COLO668 (cell line): ENCODE results near the gene NOX3.

Source experiments
- DNase-seq: peaks from one replicate; lab custom pipeline; 2025; ENCODE audit not compliant: unreplicated experiment; lab: John Stamatoyannopoulos, UW

The NOX3 gene

DNA sequence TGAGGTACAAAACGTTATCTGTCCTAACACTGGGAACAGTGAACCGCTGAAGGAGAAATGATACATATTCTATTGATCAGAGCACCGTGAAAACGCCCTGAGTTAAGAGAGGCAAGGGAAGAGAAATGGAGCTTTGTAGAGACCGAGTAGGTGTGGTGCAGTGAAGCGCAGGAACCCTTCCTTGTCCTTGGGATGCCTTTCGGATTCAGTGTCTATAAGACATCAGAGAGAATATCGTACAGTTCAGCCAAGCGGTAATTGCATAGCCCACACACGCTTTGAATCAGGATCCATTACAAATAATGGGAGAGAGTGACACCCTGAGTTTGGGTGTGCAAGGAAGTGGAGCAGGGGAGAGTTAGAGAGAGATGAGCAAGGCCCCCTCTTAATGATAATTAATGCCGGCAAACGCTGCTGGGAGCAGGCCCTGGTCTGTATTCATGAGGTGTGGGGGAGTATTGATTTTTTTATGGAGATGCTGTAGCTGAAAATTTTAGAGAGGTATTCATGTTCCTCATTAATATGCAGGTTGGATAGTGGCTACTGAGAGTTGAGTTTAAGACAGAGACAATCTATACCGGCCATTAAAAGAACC is 20.7 kb downstream of the NOX3 start:
- no peak for DNase-seq

DNA sequence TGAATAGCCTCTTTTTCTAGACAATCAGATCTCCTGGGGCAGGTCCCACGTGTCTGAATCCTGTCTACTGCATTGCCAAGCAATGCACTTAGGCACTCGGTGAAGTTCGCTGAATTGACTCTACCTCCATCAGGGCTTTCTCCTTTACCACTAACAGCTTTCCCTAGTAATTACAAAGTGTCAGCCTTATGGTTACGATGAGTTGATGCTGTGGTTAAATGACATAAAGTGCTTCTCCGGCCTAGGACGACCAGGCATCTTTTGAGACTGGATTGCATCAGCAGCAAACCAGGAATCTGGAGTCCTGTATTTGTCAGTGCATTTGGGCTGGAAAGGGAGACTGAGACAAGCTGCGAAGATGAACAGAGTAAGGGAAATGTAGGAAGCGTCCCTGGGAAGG is 21.5 kb downstream of the NOX3 start:
- DNase-seq: no peak

DNA sequence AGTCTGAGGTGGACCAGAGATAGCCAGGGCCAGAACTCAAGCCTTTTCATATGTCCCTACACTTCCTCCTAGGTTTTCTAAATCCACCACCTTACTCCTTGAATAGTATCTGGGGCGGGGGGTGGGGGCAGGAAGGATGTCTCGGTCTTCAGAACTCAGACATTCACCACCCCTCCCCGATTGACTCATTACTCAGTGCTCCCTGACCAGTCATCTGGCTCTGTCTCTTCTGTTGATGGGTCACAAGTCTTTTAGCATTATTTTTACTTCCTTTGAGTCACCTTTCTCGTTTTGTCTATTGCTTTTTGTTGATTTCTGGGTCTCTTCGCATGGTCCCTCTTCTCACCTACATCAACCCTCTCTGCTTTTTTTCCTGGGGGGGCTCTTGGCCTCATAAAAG is 23.3 kb downstream of the NOX3 start:
- no peak for DNase-seq

DNA sequence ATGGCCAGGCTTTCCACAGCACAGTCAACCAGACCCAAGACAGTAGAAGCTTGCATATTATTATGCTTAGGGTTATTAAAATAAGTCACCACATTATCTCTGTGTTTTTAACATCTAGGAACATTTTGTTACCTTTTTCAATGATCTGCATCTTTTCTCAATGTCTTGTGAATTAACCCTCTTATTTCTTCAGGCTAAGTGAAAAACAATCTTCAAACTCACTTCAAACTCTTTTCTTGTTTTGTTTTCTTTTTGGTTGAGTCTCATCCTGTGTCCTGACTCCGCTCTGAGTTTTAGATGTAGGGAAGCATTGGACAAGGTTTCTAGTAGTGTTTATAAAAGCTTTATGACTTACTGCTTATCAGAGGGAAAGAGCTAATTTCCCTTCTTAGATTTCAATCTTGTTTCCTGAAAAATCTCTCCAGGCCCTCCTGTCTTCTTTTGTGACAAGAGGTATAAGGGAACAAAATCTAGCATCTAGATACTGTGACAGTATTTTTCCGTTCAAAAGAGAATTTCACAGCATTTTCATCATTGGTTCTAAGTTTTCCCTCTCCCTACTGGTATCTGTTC is 26.2 kb downstream of the NOX3 start:
- no peak for DNase-seq

DNA sequence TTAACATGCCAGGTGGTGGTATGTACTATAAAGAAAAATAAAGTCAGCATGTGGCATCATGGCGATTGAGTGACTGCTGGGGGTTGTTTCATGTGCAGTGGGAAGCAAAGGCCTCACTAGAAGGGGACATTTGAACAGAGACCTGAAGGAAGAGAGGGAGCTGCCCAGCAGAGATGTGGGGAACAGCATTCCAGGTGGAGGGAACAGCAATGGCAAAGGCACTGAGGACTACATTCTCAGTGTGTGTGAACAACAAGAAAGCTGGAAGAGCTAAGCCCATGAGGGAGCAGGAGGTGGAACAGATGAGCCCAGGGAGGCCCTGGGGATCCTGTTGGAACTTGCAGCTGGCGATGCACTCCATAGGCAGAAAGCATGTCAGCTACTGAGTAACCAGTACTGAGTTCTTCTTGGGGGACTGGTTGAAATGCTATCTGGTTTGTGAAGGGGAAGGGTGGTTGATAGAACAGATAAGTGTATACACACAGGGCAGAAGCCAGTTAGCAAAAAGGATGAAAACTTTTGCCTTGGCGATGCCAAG is 29.2 kb downstream of the NOX3 start:
- no peak for DNase-seq

DNA sequence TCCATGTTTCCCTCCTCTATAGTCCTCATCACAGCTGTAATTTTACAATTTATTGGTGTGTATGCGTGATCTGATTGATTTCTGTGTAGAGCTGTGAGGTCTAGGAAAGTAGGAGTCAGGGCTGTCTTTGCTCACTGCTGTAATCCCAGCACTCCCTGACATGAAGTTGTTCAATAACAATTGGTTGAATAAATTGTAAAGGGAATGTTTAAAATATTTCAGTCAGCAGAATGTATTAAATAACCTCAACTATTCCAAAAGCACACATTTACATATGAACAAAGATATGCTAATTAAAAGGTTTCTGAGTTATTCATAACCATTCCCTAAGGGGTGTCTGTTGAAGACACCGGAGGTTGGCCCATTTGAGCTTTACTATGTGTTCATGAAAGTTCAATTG is 31.5 kb downstream of the NOX3 start:
- no peak for DNase-seq

DNA sequence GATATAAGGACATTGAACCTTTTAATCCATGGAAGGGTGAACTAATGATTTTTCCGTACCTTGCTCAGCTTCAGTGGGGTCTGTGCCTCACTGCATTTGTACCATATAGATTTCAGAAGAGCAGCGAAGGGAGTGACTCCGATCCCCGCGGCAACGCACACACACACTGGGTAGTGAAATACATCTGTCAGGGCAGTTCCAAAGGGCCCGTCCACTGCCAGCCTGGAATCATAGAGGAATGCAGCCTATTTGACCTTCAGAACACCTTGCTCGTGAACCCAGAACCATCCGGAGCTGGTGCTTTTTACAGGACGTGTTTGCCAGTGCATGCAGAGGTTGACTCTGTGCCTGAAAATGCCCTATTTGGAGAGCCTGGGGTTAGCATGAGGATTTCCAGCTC is 33.0 kb downstream of the NOX3 start:
- no peak for DNase-seq

DNA sequence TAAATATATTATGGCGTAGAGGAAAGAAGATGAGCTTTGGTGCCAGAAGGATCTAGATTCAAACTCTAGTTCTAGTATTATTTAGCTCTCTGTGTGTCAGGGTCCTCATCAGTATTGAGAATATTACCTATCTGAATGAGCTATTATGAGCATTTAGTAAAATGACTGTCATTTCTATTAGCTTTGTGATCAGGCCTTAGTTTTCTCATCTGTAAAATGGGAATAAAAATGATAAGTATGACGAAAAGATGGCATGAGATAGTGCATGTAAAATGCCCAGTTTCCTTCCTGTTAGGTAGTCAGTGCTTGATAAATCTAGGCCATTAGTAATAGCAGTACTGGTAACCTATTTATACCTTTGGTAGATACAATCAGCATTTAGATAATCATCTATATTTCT is 35.1 kb downstream of the NOX3 start:
- DNase-seq: no peak

DNA sequence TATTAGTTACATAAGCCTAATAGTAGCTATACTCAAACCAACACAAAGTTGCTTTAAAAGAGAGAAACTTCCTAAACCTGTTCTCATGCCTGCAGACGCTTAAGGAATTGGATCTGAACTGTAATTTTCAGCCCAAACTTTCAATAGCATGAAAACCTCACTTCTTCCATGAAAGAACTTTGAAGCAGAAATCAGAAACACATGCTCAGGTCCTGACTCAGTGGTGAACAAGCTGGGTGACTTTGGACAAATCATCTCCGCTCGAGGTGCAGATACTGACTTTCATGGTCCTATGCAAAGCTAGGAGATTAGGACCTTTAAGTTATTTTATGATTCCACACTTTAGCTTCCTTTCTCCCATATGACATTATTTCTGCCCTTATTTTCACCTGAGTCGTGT is 36.5 kb downstream of the NOX3 start:
- DNase-seq: no peak

DNA sequence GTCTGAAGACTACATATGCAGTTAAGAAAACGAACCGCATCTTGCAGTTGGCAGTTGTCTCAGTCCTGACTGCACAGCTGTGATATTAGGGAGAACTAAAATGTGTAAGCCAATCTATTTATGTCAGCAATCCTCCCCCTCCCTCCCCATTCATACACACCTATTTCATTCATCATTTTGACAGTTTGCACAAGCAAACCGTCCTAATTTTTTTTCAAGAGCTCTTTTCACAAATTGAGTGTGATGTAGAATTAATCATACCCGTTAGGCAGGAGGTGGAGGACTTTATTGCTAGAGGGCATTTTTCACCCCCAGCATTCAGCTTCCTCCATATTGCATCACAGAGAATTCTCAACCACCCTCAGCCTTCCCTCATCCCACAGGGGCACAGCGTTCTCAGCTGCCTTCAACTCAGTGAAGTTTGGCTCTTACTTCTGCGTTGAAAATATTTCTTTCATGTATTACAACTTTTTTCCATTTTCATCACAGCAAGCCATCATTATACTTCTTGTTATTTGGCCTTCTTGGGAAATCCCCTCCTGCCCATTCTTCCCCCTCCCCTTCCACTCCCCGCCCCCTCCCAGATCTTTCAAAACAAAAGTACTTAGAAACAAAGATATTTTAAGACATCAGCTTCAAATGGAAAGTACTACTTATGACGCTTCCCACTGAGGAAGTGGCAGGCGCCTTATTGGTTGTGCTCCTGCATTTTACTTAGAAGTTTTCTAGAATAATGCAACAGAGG is 37.5 kb downstream of the NOX3 start:
- DNase-seq: no peak

DNA sequence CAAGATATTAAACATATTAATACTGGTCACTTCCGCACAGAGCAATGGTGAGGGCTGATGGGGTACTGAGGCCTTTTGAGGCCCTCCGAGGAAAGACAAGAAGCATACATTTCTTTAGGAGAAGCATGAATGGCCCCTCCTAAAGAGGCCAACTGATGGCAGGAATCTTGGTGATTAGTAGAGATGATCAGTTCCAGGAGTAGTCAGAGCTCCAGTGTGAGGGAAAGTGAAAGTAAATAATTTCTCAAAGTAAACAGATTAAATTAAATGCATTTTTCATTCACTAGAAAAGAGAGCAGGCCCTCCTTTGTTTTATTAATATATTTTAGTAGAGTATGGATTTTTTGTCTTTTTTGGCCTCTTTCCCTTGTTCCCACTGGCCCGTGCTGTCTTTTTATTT is 38.2 kb downstream of the NOX3 start:
- DNase-seq: no peak

DNA sequence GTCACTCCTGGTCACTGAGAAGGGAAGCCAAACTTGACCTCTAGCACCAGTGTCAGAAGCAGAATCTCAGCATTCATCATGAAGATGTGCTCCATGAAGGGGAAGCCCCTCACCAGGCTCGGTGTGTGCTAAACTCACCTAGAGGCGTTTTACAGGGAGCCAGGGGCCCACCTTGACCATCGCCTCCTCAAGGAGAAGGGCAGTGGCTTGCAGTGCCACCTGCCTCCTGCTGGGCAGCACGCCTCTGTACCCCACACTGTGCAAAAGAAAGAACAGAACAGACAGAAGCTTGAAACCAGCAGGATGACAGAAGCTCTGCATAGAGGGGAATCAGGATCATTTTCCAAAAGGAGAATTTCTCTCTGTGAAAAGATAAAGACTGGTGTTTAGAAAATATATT is 39.7 kb downstream of the NOX3 start:
- no peak for DNase-seq

DNA sequence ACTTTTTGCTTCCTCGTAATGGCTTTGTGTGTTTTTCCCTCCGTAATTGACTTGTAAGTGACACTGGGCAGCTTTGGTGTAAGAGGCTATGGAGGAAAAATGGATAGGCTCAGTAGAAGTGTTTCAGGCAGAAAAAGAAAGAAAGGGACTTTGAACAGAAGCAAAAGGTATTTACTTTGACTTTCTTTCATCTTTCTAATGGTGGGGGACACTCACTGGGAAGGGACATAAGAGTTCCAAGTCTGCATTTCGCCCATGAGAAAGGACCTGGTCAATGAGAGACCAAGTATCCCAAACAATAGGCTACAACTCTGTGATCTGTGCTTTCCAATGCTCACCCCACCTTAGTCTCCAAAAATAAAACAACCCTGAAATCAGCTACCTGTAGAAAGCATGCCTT is 41.6 kb downstream of the NOX3 start:
- no peak for DNase-seq

DNA sequence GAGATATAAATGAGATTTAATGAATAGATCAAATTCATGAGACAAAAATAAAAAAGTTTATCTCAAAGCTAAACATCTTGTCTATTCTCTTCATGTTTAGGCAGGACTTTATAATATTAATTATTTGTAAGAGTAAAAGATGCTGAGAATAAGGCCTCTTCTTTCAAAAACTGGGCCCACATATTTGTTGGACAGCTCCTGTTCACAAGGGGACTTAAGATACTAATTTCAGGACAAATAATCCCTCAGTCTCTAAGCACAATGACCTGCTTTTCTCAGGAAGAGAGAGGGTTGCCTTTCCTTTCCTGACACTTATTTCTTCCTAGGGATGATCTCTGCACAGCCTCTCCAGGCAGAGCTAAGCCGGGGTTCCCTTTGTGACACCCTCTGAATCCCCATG is 43.3 kb downstream of the NOX3 start:
- DNase-seq: no peak

DNA sequence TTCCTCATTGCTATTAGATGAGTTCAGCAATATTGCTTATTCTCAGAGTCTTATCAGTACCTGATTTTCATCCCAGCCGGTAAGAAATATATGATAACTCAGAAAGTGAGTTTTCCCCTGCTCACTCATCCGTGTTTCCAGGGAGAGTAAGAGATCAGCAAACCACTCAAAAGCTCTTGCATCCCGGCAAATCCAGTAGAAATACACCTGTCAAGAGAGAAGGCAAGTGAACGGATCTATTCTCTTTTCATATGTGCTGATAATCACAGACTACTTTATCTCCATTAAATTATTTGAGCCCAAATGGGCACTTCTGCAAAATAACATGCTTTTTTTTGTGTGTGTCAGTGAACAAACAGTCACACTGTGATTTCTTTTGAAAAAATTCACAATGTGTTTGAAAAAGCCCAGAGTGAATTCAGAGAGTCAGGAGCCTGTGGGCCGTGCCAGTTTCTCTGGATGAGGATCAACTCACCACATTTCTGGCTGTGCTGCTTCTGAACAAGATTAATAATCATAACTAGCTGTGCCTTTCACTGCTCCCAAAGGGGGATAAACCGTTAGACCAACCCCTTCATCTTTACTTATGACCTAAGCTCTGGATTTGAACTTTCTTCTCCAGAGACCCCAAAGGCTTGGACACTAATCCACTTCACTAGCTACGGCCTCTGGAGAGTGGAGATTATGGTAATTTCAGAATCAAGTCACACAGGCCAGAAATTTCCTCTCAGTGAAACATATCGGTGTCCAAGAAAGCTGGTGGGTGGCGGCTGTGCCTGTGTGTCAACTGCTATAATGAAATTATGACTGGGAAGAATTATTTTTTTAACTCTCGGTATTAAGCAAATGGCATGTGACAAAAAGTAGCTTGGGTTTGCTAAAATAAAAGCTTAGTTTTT is 44.2 kb downstream of the NOX3 start:
- no peak for DNase-seq

DNA sequence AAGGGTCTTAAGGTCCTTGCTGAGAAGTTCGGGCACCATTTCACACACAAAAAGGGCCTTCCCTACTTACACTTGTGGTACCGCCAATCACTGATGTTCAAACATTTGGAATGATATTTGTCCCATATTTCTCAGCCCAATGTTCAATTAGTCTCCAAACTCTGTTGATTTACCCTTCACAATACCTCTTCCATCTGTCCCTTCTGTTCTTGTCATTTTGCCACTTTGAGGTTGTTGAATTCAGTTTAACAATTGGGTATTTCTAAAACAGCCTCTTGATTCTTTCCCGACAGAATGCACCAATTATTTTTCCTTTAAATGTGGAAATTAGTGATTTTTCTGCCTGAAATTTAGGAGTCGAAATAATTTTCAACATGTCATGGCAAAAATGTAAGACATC is 46.2 kb downstream of the NOX3 start:
- no peak for DNase-seq

DNA sequence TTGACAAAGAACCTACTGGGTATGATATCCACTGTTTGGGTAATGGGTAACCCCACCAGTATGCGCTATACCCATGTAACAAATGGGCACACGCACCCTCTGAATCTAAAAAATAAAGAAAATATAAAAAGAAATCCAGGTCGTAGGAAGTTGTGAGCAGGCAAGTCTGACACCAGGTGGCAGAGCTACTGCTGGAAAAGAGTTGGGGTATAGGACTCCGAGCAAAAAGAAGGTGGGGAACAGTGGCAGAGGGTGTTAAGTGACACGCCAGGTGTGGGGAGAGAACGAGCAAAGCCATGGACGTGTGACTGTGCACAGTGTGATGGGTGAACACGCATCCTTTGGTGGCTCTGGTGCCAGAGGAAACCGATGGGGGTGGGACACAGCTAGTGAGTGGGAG is 46.7 kb downstream of the NOX3 start:
- no peak for DNase-seq

DNA sequence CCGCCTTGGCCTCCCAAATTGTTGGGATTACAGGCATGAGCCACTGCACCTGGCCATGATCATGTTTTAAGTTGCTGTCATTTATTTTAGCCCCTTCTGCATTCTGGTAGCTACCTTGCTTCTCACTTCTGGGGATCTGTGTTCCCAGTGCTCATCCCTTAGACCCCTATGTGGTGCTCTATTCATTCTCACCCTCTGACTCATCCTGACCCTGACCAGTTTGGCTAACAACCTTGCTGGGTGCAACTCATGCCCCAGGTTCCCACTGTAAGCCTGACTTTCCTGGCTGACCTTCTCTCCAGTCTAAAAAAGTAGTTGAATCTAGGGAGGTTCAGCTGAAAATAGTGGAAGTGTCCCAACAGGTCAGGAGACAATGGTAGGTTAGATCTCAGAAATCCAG is 47.4 kb downstream of the NOX3 start:
- DNase-seq: no peak

DNA sequence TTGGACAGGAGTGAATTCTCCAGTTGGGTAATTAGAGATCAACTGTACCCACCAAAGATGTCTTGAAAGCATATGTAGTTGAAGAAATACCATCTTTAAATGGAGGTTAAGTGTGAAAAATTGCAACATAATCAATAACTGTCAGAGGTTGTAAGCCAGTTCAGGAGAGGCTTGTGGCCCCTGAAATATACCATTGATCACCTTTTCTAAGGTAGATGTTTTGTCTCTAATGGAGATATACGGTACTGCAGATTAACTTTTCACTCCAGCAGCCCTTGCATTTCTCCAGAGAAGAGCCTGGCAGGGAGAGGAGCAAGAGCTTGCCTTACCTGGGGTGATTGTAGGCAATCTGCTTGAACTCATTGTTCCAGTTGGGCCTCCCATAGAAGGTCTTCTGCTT is 48.8 kb downstream of the NOX3 start:
- no peak for DNase-seq

DNA sequence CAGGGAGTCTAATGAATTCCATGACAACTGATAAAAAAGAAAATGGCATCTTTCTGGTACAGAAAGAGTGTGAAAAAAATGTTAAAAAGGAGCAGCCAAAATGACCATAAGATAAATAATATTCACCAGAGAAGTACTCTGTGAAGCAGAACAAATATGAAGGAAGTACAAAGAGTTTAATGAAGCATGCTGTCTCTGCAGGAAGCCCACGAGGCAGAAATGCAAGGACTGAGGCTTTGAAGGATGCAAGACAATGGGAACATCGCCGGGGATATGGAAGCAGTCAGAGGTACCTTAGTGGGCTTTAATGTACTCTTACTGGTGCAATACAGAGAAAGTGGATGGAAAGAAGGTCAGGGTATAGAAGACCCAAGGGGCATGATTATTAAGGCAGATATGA is 50.7 kb downstream of the NOX3 start:
- DNase-seq: no peak

DNA sequence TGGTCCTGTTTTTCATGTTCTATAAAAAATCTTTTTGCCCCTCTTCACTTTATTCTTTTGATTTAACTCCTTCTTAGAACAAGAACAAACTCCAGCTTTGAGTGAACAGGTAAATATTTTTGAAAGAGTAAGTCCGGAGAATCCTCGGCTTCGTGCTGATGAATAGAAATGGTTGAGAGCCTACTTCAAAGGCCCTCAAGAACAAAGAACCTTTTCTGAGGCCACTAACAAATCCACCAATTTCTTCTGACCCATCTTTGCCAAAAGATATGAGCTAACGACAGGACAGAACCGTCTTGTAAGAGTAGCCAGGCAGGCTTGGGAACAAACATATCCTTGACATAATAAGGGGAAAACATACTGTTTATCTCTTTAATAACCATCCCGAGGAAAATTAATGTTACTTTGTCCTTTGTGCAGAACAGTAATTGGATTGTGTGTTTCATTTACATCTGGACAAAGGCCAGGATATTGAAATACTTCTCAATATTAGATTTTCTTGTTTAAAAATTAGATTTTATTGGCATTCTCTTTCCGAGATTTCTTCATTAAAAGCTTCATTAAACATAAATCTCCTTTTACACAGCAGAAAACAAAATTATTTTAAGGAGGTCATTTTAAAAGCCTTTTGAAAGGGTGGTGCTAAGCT is 52.9 kb downstream of the NOX3 start:
- DNase-seq: no peak
